Peyer's patch (tissue), 4 donors: ENCODE data around the gene USP36.

Source experiments
- POLR2A ChIP-seq, 2 donors: fragments of 450-650 bp; IDR thresholded peaks; one replicate each; pipeline ENCODE4 v1.5.1; 2017; ENCODE audit warnings: antibody characterized with exemption in 2 of 2, mild to moderate bottlenecking in 2 of 2, moderate library complexity in 2 of 2
- TF ChIP-seq, protein P1 (sequence below), 6 experiments: fragments of 450-650 bp in 4 of 6; fragments of 200-600 bp in 2 of 6; sonication (generic) in 1 of 6; IDR thresholded peaks; one replicate each; pipeline ENCODE4 v1.5.1; 2017 to 2019; ENCODE audit warnings: antibody characterized with exemption in 6 of 6, mild to moderate bottlenecking in 3 of 6, moderate library complexity in 1 of 6

DNA sequence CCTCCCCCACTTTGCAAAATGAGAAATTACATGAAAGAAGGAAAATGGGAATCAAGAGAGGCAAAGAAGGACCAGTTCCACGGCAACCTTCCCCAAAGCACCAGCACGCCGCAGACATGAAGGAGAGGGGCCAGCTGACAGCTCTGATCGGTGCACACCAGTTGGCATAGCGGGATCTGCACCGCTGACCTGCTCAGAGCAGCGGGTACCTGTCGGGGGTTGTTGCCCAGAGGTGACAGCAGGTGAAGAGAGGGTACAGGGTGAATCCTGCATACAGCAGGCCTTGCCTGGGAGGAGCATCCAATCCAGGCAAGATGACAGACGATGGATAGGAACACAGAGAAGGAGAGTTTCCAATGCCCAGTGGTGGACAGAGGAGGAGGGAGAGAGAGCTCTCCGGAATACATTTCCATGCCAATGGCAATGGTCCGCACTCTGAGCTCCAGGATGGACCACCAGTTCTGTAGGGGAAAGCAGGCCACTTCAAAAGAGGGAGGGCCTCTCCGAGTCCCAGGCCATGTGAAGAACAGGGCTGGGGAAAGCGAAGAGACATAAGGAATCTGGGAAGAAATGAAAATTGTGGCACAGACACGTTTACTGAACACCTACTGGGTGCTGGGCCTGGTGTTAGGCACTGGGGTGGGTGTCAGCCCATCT, 38.4 kb upstream of the USP36 start:
- no peak for TF ChIP-seq POLR2A (IDR thresholded peaks at IDR 0.05)
- TF ChIP-seq, protein P1, sequence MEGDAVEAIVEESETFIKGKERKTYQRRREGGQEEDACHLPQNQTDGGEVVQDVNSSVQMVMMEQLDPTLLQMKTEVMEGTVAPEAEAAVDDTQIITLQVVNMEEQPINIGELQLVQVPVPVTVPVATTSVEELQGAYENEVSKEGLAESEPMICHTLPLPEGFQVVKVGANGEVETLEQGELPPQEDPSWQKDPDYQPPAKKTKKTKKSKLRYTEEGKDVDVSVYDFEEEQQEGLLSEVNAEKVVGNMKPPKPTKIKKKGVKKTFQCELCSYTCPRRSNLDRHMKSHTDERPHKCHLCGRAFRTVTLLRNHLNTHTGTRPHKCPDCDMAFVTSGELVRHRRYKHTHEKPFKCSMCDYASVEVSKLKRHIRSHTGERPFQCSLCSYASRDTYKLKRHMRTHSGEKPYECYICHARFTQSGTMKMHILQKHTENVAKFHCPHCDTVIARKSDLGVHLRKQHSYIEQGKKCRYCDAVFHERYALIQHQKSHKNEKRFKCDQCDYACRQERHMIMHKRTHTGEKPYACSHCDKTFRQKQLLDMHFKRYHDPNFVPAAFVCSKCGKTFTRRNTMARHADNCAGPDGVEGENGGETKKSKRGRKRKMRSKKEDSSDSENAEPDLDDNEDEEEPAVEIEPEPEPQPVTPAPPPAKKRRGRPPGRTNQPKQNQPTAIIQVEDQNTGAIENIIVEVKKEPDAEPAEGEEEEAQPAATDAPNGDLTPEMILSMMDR (IDR thresholded peaks at IDR 0.05), result no peak
